Measurements from ENCODE around the gene SPDEF.

Gene SPDEF

GRCh38 chr6:34571388-34571787 lies 15.3 kb upstream of the SPDEF start:
- TF ChIP-seq, protein P1, sequence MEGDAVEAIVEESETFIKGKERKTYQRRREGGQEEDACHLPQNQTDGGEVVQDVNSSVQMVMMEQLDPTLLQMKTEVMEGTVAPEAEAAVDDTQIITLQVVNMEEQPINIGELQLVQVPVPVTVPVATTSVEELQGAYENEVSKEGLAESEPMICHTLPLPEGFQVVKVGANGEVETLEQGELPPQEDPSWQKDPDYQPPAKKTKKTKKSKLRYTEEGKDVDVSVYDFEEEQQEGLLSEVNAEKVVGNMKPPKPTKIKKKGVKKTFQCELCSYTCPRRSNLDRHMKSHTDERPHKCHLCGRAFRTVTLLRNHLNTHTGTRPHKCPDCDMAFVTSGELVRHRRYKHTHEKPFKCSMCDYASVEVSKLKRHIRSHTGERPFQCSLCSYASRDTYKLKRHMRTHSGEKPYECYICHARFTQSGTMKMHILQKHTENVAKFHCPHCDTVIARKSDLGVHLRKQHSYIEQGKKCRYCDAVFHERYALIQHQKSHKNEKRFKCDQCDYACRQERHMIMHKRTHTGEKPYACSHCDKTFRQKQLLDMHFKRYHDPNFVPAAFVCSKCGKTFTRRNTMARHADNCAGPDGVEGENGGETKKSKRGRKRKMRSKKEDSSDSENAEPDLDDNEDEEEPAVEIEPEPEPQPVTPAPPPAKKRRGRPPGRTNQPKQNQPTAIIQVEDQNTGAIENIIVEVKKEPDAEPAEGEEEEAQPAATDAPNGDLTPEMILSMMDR (IDR thresholded peaks at IDR 0.05; ENCODE audit: control insufficient read depth, extremely low read depth, insufficient read depth) = no peak
- DNase-seq (ENCODE audit: low read depth) = no peak
- no peak overlapping the region for H3K4me3 ChIP-seq (ENCODE audit: low read depth, low read length)

GRCh38 chr6:34570066-34570833 lies 14.1 kb upstream of the SPDEF start:
- no peak for DNase-seq (ENCODE audit: low read depth)
- no peak overlapping the region for H3K4me3 ChIP-seq (ENCODE audit: low read depth, low read length)
- TF ChIP-seq, protein P1 (IDR thresholded peaks at IDR 0.05; ENCODE audit: control insufficient read depth, extremely low read depth, insufficient read depth) = no peak

- TF ChIP-seq, protein P1 (IDR thresholded peaks at IDR 0.05; ENCODE audit: control insufficient read depth, extremely low read depth, insufficient read depth) = no peak
- H3K4me3 ChIP-seq (ENCODE audit: low read depth, low read length) = no peak overlapping the region
- no peak for DNase-seq (ENCODE audit: low read depth)
These were observed 13.3 kb upstream of the SPDEF start for GRCh38 chr6:34569361-34569973.

GRCh38 chr6:34568341-34569201 lies 12.4 kb upstream of the SPDEF start:
- no peak overlapping the region for H3K4me3 ChIP-seq (ENCODE audit: low read depth, low read length)
- TF ChIP-seq, protein P1 (IDR thresholded peaks at IDR 0.05; ENCODE audit: control insufficient read depth, extremely low read depth, insufficient read depth) = no peak
- no peak for DNase-seq (ENCODE audit: low read depth)

- TF ChIP-seq, protein P1 (IDR thresholded peaks at IDR 0.05; ENCODE audit: control insufficient read depth, extremely low read depth, insufficient read depth) = no peak
- no peak overlapping the region for H3K4me3 ChIP-seq (ENCODE audit: low read depth, low read length)
- DNase-seq (ENCODE audit: low read depth) = no peak
These were observed 10.9 kb upstream of the SPDEF start for GRCh38 chr6:34566830-34567546.

DNA sequence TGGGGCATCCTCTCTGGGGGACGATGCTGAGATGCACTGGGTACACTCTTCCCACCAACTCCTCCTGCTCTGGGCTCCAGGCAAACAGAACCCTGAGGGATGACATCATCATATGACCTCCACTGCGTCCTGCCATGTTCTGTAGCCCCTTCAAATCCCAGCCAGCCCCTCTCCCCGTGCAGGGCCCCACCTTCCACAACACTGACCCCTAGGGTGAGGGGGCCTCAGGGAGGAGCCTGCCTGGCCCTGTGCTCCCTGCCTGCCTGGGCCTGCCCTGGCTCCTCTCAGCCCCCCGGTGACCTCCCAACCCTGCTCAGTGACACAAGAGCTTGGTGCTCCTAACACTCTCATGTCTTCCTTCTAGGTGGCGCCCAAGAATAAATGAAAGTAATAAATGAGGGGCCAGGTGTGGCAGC lies 9.6 kb upstream of the SPDEF start:
- no peak overlapping the region for H3K4me3 ChIP-seq (ENCODE audit: low read depth, low read length)
- DNase-seq (ENCODE audit: low read depth) = no peak
- TF ChIP-seq, protein P1 (IDR thresholded peaks at IDR 0.05; ENCODE audit: control insufficient read depth, extremely low read depth, insufficient read depth) = no peak
